Osteocyte (in vitro differentiated cells): Measurements from ENCODE around the gene NLRP10. TPM values are rescaled to one million over a fixed set of nuclear protein-coding genes. Genes with fewer than 3 reads are reported as not detected.
A peak's percentile ranks its signal among the peaks of the same experiment; 100 is the strongest.

ENCODE experiments used
- DNase-seq: peaks from one replicate; pipeline ENCODE4 v3.0.0; 2021; ENCODE audit warnings: mixed read lengths; ENCODE audit not compliant: unreplicated experiment; ENCODE audit errors: extremely low spot score
- H3K27ac Mint-ChIP-seq: one replicate; pipeline ENCODE4 v1.8.0; 2021; ENCODE audit warnings: mild to moderate bottlenecking, mixed read lengths; ENCODE audit not compliant: unreplicated experiment
- H3K27me3 Mint-ChIP-seq: one replicate; pipeline ENCODE4 v1.8.0; 2021; ENCODE audit warnings: mixed read lengths; ENCODE audit not compliant: unreplicated experiment
- H3K36me3 Mint-ChIP-seq: one replicate; pipeline ENCODE4 v1.8.0; 2021; ENCODE audit warnings: mixed read lengths; ENCODE audit not compliant: unreplicated experiment
- H3K4me1 Mint-ChIP-seq: one replicate; pipeline ENCODE4 v1.8.0; 2021; ENCODE audit warnings: mixed read lengths; ENCODE audit not compliant: unreplicated experiment
- H3K4me3 Mint-ChIP-seq: one replicate; pipeline ENCODE4 v1.8.0; 2021; ENCODE audit warnings: mild to moderate bottlenecking, moderate library complexity, mixed read lengths; ENCODE audit not compliant: unreplicated experiment
- H3K9me3 Mint-ChIP-seq: one replicate; pipeline ENCODE4 v1.8.0; 2021; ENCODE audit warnings: mixed read lengths; ENCODE audit not compliant: unreplicated experiment
- CTCF ChIP-seq: fragments of 200-600 bp; sonication (generic); IDR thresholded peaks from 2 replicates; pipeline ENCODE4 v1.5.0; 2021; ENCODE audit warnings: antibody characterized with exemption, mild to moderate bottlenecking, moderate library complexity
- total RNA-seq: library from RNA; stranded (reverse); gene quantifications from 2 replicates; pipeline ENCODE4 v1.2.1, GENCODE V29; 2021

The NLRP10 gene
- total RNA-seq, 1 donor from 2014 or later = 0.38 TPM

- DNase-seq = peak; percentile 36
- H3K4me3 Mint-ChIP-seq = no peak overlapping the region
- TF ChIP-seq CTCF = no peak
These were observed 43.0 kb upstream of the NLRP10 start for GRCh38 chr11:8008212-8008611.

GRCh38 chr11:8006349-8006977 lies 41.2 kb upstream of the NLRP10 start:
- no peaks in the 10 kb centered on the region for H3K4me1 Mint-ChIP-seq
- H3K27me3 Mint-ChIP-seq = peaks cover 10% of the 10 kb centered on the region
- H3K4me3 Mint-ChIP-seq = no peak overlapping the region
- no peaks in the 10 kb centered on the region for H3K36me3 Mint-ChIP-seq
- TF ChIP-seq CTCF = peak; percentile 85
- H3K9me3 Mint-ChIP-seq = no peaks in the 10 kb centered on the region
- peak; percentile 83 for DNase-seq
- no peak overlapping the region for H3K27ac Mint-ChIP-seq

More at GRCh38 chr11:8008212-8008611, 43.0 kb upstream of the NLRP10 start:
- Mint-ChIP-seq H3K9me3 (no peaks in the 10 kb centered on the region), H3K27ac (no peak overlapping the region), H3K36me3 (no peaks in the 10 kb centered on the region), H3K4me1 (no peaks in the 10 kb centered on the region), H3K27me3 (peaks cover 14% of the 10 kb centered on the region)

- H3K36me3 Mint-ChIP-seq = no peaks in the 10 kb centered on the region
- no peak overlapping the region for H3K4me3 Mint-ChIP-seq
- peak; percentile 56 for DNase-seq
- no peaks in the 10 kb centered on the region for H3K4me1 Mint-ChIP-seq
- no peak overlapping the region for H3K27ac Mint-ChIP-seq
- TF ChIP-seq CTCF = no peak
- no peaks in the 10 kb centered on the region for H3K9me3 Mint-ChIP-seq
- peaks cover 5% of the 10 kb centered on the region for H3K27me3 Mint-ChIP-seq
These were observed 40.3 kb upstream of the NLRP10 start for GRCh38 chr11:8005556-8005955.

GRCh38 chr11:8004008-8004407 lies 38.8 kb upstream of the NLRP10 start:
- Mint-ChIP-seq H3K4me3 (no peak overlapping the region), H3K36me3 (peaks cover 2% of the 10 kb centered on the region), H3K4me1 (no peaks in the 10 kb centered on the region), H3K9me3 (no peaks in the 10 kb centered on the region), H3K27ac (no peak overlapping the region), H3K27me3 (no peaks in the 10 kb centered on the region)
- no peak for TF ChIP-seq CTCF
- peak; percentile 32 for DNase-seq

- H3K4me1 Mint-ChIP-seq = no peaks in the 10 kb centered on the region
These were observed 37.9 kb upstream of the NLRP10 start for GRCh38 chr11:8003187-8003586.

More at GRCh38 chr11:8003187-8003586, 37.9 kb upstream of the NLRP10 start:
- Mint-ChIP-seq H3K27ac (no peak overlapping the region), H3K4me3 (no peak overlapping the region), H3K36me3 (peaks cover 5% of the 10 kb centered on the region), H3K9me3 (no peaks in the 10 kb centered on the region), H3K27me3 (no peaks in the 10 kb centered on the region)
- no peak for TF ChIP-seq CTCF
- peak; percentile 73 for DNase-seq
